Right atrium auricular region (tissue), 2 donors: ENCODE measurements around the gene KCTD16. TPM values are rescaled to one million over a fixed set of nuclear protein-coding genes. Genes with fewer than 3 reads are reported as not detected.

Experiments used
- DNase-seq: peaks from one replicate; pipeline ENCODE4 v3.0.0-alpha.2; 2019; ENCODE audit warnings: low spot score
- H3K27ac ChIP-seq, 2 donors: fragments of 200-600 bp; sonication (generic); 1 replicate in 1 of 2; 2 replicates in 1 of 2; pipeline ENCODE4 v1.5.1; 2016 to 2019
- H3K27me3 ChIP-seq, 2 donors: fragments of 200-600 bp; sonication (generic); one replicate each; pipeline versions ENCODE4 v1.5.1 to v1.6.0; 2017 to 2019
- H3K36me3 ChIP-seq: fragments of 200-600 bp; sonication (generic); one replicate; pipeline ENCODE4 v1.5.1; 2016
- H3K4me1 ChIP-seq, 2 donors: fragments of 200-600 bp; sonication (generic); one replicate each; pipeline versions ENCODE4 v1.5.1 to v1.6.0; 2017 to 2019
- H3K4me3 ChIP-seq, 2 donors: fragments of 200-600 bp; sonication (generic); 1 replicate in 1 of 2; 2 replicates in 1 of 2; pipeline ENCODE4 v1.5.1; 2017 to 2019; ENCODE audit warnings: mild to moderate bottlenecking in 1 of 2, moderate library complexity in 1 of 2
- H3K9me3 ChIP-seq, 2 donors: fragments of 200-600 bp; sonication (generic); one replicate each; pipeline ENCODE4 v1.5.1; 2019
- CTCF ChIP-seq, 2 donors: fragments of 200-600 bp; sonication (generic); IDR thresholded peaks; one replicate each; pipeline ENCODE4 v1.5.1; 2019; ENCODE audit warnings: antibody characterized with exemption in 2 of 2
- total RNA-seq, 2 donors: library from RNA; depleted of rRNA; stranded (reverse); fragments of >200 nt; gene quantifications; one replicate each; pipeline ENCODE4 v1.1.0, GENCODE V29; 2016

Gene KCTD16
- total RNA-seq, 2 donors from 2014 or later = 0.04 to 0.28 TPM

DNA sequence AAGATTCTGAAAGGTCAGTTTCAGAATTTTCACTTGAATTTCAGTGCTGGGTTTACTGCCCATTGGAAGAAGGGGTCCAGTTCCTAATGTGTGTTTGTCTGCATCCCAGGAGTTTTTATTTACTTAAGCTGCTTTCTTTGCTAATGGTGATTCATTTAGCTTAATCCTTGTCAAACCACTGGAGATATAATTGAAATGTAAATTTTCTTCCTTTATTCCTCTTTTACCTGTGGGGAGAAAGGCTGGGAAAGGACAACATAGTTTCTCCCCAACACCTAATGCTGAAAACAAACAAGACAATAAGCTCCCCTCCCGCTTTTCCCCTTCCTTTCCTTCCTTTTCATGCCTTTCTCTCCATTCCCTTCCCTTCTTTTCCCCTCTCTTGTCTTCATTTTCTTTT lies 185.8 kb downstream of the KCTD16 start:
- no peak for DNase-seq
- Histone ChIP-seq H3K27ac (no peak overlapping the region), H3K27me3 (no peaks in the 10 kb centered on the region), H3K36me3 (no peaks in the 10 kb centered on the region), H3K4me1 (no peaks in the 10 kb centered on the region), H3K9me3 (no peaks in the 10 kb centered on the region), H3K4me3 (no peak overlapping the region)
- TF ChIP-seq CTCF (IDR thresholded peaks at IDR 0.05) = no peak

GRCh38 chr5:144361406-144361805 lies 190.7 kb downstream of the KCTD16 start:
- no peaks in the 10 kb centered on the region for H3K4me1 ChIP-seq
- no peaks in the 10 kb centered on the region for H3K36me3 ChIP-seq
- H3K27me3 ChIP-seq = no peaks in the 10 kb centered on the region
- no peak overlapping the region for H3K4me3 ChIP-seq
- no peak overlapping the region for H3K27ac ChIP-seq
- no peak for TF ChIP-seq CTCF (IDR thresholded peaks at IDR 0.05)
- H3K9me3 ChIP-seq = no peaks in the 10 kb centered on the region
- no peak for DNase-seq

- TF ChIP-seq CTCF (IDR thresholded peaks at IDR 0.05) = no peak
- Histone ChIP-seq H3K27me3 (no peaks in the 10 kb centered on the region), H3K9me3 (no peaks in the 10 kb centered on the region), H3K4me3 (no peak overlapping the region), H3K36me3 (no peaks in the 10 kb centered on the region), H3K4me1 (peaks cover 0 to 4% of the 10 kb centered on the region in 2 donors), H3K27ac (no peak overlapping the region)
- no peak for DNase-seq
Measured at GRCh38 chr5:144365885-144366284, 195.2 kb downstream of the KCTD16 start.

DNA sequence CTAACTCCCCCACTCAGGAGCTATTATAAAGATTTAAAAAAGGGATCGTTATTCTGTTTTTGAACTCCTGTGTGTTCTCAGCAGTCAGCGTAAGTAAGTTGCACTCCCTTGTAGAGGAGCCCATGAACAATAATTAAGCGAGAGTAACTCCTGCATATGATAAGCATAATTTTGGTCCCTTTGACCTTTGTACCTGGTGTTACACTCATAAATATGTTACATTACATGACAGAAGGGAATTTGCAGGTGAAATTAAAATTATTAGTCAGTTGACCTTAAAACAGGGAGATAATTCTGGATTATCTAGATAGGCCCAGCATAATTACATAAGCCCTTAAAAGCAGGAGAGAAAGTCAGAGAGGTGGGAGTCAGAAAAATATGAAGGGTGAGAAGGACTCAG lies 197.3 kb downstream of the KCTD16 start:
- DNase-seq = no peak
- Histone ChIP-seq H3K27me3 (no peaks in the 10 kb centered on the region), H3K4me1 (peaks cover 0 to 4% of the 10 kb centered on the region in 2 donors), H3K36me3 (no peaks in the 10 kb centered on the region), H3K9me3 (no peaks in the 10 kb centered on the region), H3K4me3 (no peak overlapping the region), H3K27ac (no peak overlapping the region)
- no peak for TF ChIP-seq CTCF (IDR thresholded peaks at IDR 0.05)

DNA sequence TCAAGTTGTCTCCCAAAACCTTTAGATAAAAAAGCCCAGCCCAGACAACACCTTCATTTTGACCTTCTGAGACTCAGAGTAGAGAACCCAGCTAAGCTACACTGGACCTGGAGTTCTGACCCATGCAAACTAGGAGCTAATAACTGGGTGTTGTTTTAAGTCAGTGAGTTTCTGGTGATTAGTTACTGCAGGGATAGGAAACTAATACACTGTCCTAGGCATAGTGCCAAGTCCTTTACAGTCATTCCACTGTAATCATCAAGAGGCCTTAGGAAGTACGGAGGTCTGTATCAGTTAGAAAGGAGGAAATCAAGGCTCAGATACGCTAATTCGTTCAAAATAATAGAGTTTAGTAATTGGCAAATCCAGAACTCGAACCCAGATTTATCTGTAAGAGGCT lies 197.9 kb downstream of the KCTD16 start:
- Histone ChIP-seq H3K36me3 (no peaks in the 10 kb centered on the region), H3K4me1 (peaks cover 0 to 4% of the 10 kb centered on the region in 2 donors), H3K27ac (no peak overlapping the region), H3K27me3 (no peaks in the 10 kb centered on the region), H3K4me3 (no peak overlapping the region), H3K9me3 (no peaks in the 10 kb centered on the region)
- DNase-seq = no peak
- no peak for TF ChIP-seq CTCF (IDR thresholded peaks at IDR 0.05)

DNA sequence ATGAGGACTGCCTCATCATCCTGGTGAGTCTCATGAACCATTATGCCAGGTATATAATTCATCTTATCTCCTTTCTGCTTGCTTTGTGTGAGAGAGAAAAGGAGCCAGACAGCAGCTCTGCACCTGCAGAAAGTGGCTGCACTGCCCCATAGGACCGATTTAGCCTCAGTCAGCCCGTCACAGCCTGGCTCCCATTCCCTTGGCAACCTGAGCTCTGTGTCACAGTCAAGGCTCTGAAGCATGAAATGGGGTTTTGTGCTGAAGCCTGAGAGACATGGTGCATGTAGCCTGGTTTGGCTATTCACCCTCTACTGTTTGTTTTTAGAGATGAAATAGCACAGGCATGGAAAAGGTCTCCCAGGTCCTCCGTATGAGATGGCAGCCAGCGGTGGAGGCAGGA lies 198.3 kb downstream of the KCTD16 start:
- DNase-seq = no peak
- Histone ChIP-seq H3K4me3 (no peak overlapping the region), H3K36me3 (no peaks in the 10 kb centered on the region), H3K27ac (no peak overlapping the region), H3K9me3 (no peaks in the 10 kb centered on the region), H3K4me1 (peaks cover 0 to 4% of the 10 kb centered on the region in 2 donors), H3K27me3 (no peaks in the 10 kb centered on the region)
- no peak for TF ChIP-seq CTCF (IDR thresholded peaks at IDR 0.05)
